ENCODE results near the gene CASZ1.

The CASZ1 gene

GRCh38 chr1:10647414-10648170 lies 148.9 kb downstream of the CASZ1 start:
- no peak for DNase-seq

GRCh38 chr1:10646347-10646861 lies 150.0 kb downstream of the CASZ1 start:
- DNase-seq: peak; percentile 73

GRCh38 chr1:10644307-10645128 lies 151.9 kb downstream of the CASZ1 start:
- no peak for DNase-seq

- no peak for DNase-seq
These were observed 152.7 kb downstream of the CASZ1 start for GRCh38 chr1:10643607-10644306.

- DNase-seq: no peak
These were observed 153.9 kb downstream of the CASZ1 start for GRCh38 chr1:10642403-10643080.

GRCh38 chr1:10641976-10642375 lies 154.5 kb downstream of the CASZ1 start:
- DNase-seq: no peak

- no peak for DNase-seq
These were observed 155.4 kb downstream of the CASZ1 start for GRCh38 chr1:10640843-10641553.

GRCh38 chr1:10639775-10640578 lies 156.5 kb downstream of the CASZ1 start:
- no peak for DNase-seq

GRCh38 chr1:10639011-10639774 lies 157.3 kb downstream of the CASZ1 start:
- no peak for DNase-seq

GRCh38 chr1:10638559-10639005 lies 157.9 kb downstream of the CASZ1 start:
- no peak for DNase-seq

GRCh38 chr1:10637834-10638558 lies 158.4 kb downstream of the CASZ1 start:
- no peak for DNase-seq

- DNase-seq: no peak
These were observed 159.0 kb downstream of the CASZ1 start for GRCh38 chr1:10637400-10637799.

- DNase-seq: no peak
These were observed 160.5 kb downstream of the CASZ1 start for GRCh38 chr1:10635992-10636391.

GRCh38 chr1:10635085-10635896 lies 161.2 kb downstream of the CASZ1 start:
- no peak for DNase-seq

GRCh38 chr1:10634428-10635084 lies 161.9 kb downstream of the CASZ1 start:
- DNase-seq: no peak

GRCh38 chr1:10634075-10634427 lies 162.4 kb downstream of the CASZ1 start:
- no peak for DNase-seq

- DNase-seq: no peak
These were observed 163.0 kb downstream of the CASZ1 start for GRCh38 chr1:10633416-10633815.

GRCh38 chr1:10632691-10633090 lies 163.8 kb downstream of the CASZ1 start:
- no peak for DNase-seq

Data from islet precursor cell (in vitro differentiated cells).